HG03097 (cell line): ENCODE data around the gene TCOF1.

Experiments
- ATAC-seq: cut with Tn5 transposase; IDR thresholded peaks from one replicate; pipeline ENCODE4 v1.9.1; 2021; ENCODE audit not compliant: unreplicated experiment, low FRiP score

Gene TCOF1

GRCh38 chr5:150389531-150390266 is 32.2 kb downstream of the TCOF1 start:
- no peak for ATAC-seq

GRCh38 chr5:150391064-150391834 is 33.8 kb downstream of the TCOF1 start:
- ATAC-seq = no peak

- ATAC-seq = no peak
Observed at GRCh38 chr5:150391986-150392385, 34.5 kb downstream of the TCOF1 start.

- no peak for ATAC-seq
Observed at GRCh38 chr5:150392680-150393079, 35.2 kb downstream of the TCOF1 start.

GRCh38 chr5:150393096-150393645 is 35.7 kb downstream of the TCOF1 start:
- no peak for ATAC-seq

GRCh38 chr5:150394131-150394530 is 36.6 kb downstream of the TCOF1 start:
- ATAC-seq = no peak

GRCh38 chr5:150394912-150395687 is 37.6 kb downstream of the TCOF1 start:
- ATAC-seq = no peak

GRCh38 chr5:150395688-150395975 is 38.1 kb downstream of the TCOF1 start:
- ATAC-seq = no peak

DNA sequence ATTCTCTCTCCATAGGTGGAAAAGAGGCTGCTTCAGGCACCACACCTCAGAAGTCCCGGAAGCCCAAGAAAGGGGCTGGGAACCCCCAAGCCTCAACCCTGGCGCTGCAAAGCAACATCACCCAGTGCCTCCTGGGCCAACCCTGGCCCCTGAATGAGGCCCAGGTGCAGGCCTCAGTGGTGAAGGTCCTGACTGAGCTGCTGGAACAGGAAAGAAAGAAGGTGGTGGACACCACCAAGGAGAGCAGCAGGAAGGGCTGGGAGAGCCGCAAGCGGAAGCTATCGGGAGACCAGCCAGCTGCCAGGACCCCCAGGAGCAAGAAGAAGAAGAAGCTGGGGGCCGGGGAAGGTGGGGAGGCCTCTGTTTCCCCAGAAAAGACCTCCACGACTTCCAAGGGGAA is 38.8 kb downstream of the TCOF1 start:
- ATAC-seq = no peak

GRCh38 chr5:150397146-150397781 is 39.8 kb downstream of the TCOF1 start:
- ATAC-seq = no peak

GRCh38 chr5:150397782-150398721 is 40.6 kb downstream of the TCOF1 start:
- ATAC-seq = no peak

- ATAC-seq = no peak
Observed at GRCh38 chr5:150398722-150399523, 41.4 kb downstream of the TCOF1 start.

- no peak for ATAC-seq
Observed at GRCh38 chr5:150399524-150400211, 42.2 kb downstream of the TCOF1 start.

DNA sequence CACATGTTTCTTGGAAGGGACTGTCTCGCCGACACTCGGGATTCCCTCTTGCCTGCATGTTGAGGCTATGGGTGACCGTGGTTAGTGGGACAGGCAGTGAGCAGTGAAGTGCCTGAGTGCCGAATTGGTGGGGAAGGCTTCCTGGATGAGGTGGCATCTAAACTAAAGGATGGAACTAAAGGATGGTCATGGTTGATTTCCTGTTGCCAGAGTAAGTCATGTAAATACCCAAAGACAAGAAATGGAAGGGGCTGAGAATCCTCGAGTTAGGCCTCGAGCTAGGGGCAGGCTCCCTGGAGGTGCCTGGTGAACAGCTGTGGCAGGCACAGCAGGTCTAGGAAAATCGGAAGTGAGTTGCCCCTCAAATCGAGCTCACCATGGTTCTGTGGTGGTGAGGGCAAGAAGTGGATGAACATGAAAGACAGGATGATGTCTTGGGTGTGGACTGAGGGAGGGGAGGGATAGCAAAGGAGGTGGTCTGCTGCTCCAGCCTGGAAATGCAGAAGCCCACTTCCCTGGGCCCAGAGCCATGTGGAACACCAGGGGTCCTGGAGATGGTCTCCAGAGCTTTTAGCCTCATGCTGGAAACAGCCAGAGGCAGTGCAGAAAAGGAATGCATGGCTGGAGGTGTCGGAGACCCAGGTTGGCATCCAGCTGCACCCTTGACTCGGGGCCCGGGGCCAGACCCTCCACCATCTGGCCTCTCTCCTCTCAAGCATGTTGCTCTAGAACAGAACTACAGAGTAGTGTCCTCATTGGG is 43.0 kb downstream of the TCOF1 start:
- ATAC-seq = no peak

- no peak for ATAC-seq
Observed at GRCh38 chr5:150401076-150401375, 43.5 kb downstream of the TCOF1 start.

- ATAC-seq = no peak
Observed at GRCh38 chr5:150401376-150402228, 44.1 kb downstream of the TCOF1 start.

DNA sequence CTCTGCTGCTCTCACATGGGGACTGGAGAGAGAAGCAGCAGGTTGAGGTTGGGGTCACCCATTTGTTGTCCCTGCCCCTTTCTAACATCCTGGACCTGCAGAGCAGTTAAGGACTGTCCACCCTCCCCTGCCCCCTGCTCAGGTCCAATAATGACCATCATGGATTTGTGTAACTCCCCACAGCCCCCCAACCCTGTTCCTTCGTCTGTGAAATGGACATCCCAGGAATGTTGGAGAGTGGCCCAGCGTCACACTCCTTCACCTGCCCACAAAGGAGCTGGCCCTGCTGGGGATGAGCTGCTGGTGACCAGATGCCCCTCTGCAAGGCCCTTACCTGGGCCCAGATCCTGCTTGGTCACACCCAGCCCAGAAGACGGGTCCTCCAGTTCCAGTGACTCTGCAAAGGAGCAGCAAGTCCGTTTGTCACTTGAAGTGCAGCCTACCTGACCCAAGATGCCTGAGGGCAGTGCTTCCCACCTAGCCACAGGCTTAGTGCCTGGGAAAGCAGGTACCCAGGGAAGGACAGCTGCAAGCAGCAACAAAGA is 44.8 kb downstream of the TCOF1 start:
- no peak for ATAC-seq
